Endodermal cell (in vitro differentiated cells): ENCODE measurements around the gene RAD51. TPM values are rescaled to one million over a fixed set of nuclear protein-coding genes. Genes with fewer than 3 reads are reported as not detected.
"Not testable (repeated sequence)": the region's sequence is repeated elsewhere in the genome, so short reads cannot be mapped to it uniquely, and the experiment has no call there.

ENCODE experiments used
- DNase-seq: peaks from one replicate; pipeline ENCODE4 v3.0.0-alpha.2; 2017
- H3K27ac ChIP-seq: 2 replicates; pipeline ENCODE4 v1.5.1; 2013; ENCODE audit warnings: mild to moderate bottlenecking, low read depth, low read length, moderate library complexity
- H3K27me3 ChIP-seq: 2 replicates; pipeline ENCODE4 v1.6.1; 2013; ENCODE audit warnings: mild to moderate bottlenecking, low read length, moderate library complexity; ENCODE audit not compliant: insufficient read depth, control insufficient read depth, poor library complexity, severe bottlenecking
- H3K36me3 ChIP-seq: 2 replicates; pipeline ENCODE4 v1.7.0; 2013; ENCODE audit warnings: mild to moderate bottlenecking, low read length, moderate library complexity; ENCODE audit not compliant: control insufficient read depth, insufficient read depth
- H3K4me1 ChIP-seq: one replicate; pipeline ENCODE4 v1.7.0; 2013; ENCODE audit warnings: low read length; ENCODE audit not compliant: control insufficient read depth, insufficient read depth
- H3K4me3 ChIP-seq: 2 replicates; pipeline ENCODE4 v1.5.1; 2013; ENCODE audit warnings: mild to moderate bottlenecking, low read length, moderate library complexity
- H3K9ac ChIP-seq: 2 replicates; pipeline ENCODE4 v1.6.1; 2013; ENCODE audit warnings: mild to moderate bottlenecking, low read length, moderate library complexity; ENCODE audit not compliant: poor library complexity, severe bottlenecking; ENCODE audit errors: extremely low read depth
- H3K9me3 ChIP-seq: 2 replicates; pipeline ENCODE4 v1.6.1; 2013; ENCODE audit warnings: mild to moderate bottlenecking, low read length, moderate library complexity; ENCODE audit not compliant: control insufficient read depth
- H3K27ac Mint-ChIP-seq: 2 replicates; pipeline ENCODE4 v1.8.0; 2020; ENCODE audit warnings: mixed read lengths
- H3K27me3 Mint-ChIP-seq: 2 replicates; pipeline ENCODE4 v1.8.0; 2021; ENCODE audit warnings: mild to moderate bottlenecking, mixed read lengths; ENCODE audit not compliant: insufficient read depth
- H3K36me3 Mint-ChIP-seq: 2 replicates; pipeline ENCODE4 v1.8.0; 2020; ENCODE audit warnings: low read depth, mixed read lengths
- H3K4me1 Mint-ChIP-seq: 2 replicates; pipeline ENCODE4 v1.8.0; 2020; ENCODE audit warnings: mixed read lengths
- H3K4me3 Mint-ChIP-seq: 2 replicates; pipeline ENCODE4 v1.8.0; 2020; ENCODE audit warnings: mild to moderate bottlenecking, moderate library complexity, mixed read lengths
- H3K9me3 Mint-ChIP-seq: 2 replicates; pipeline ENCODE4 v1.8.0; 2020; ENCODE audit warnings: mild to moderate bottlenecking, mixed read lengths
- WGBS, 2 experiments: methylation state at CpG; one replicate each; pipeline versions ENCODE4 v1.1.5 to v1.1.7; 2013; ENCODE audit warnings: missing lambda C conversion rate in 2 of 2, mixed read lengths in 1 of 2; ENCODE audit not compliant: insufficient coverage in 1 of 2, insufficient read length in 1 of 2; 5-methylcytosine and 5-hydroxymethylcytosine counted together
- total RNA-seq, 2 donors: library from RNA; stranded (reverse); fragmentation: NEBNext Ultra II Directional in 1 of 2; extraction: Animal tissue kit (Norgen Biotek cat#: 25700) in 1 of 2; gene quantifications; 2 replicates in 1 of 2; 3 replicates in 1 of 2; pipeline ENCODE4 v1.2.1, GENCODE V29; 2021
- TF ChIP-seq, protein P1 (sequence below): fragments of 200-600 bp; sonication (generic); conservative IDR thresholded peaks from 2 replicates; pipeline ENCODE4 v1.5.0; 2021; ENCODE audit warnings: antibody characterized with exemption, mild to moderate bottlenecking

The RAD51 gene
- total RNA-seq, 2 donors from 2014 or later = 34.1 to 50.9 TPM

GRCh38 chr15:40680151-40680550 lies 14.8 kb upstream of the RAD51 start:
- Histone ChIP-seq H3K9ac (no peak overlapping the region), H3K4me3 (no peak overlapping the region), H3K4me1 (no peaks in the 10 kb centered on the region), H3K9me3 (no peaks in the 10 kb centered on the region), H3K36me3 (no peaks in the 10 kb centered on the region), H3K27me3 (no peaks in the 10 kb centered on the region), H3K27ac (no peak overlapping the region)
- Mint-ChIP-seq H3K27ac (no peak overlapping the region), H3K36me3 (peaks cover 4% of the 10 kb centered on the region), H3K9me3 (peaks cover 33% of the 10 kb centered on the region), H3K4me1 (no peaks in the 10 kb centered on the region), H3K4me3 (no peak overlapping the region), H3K27me3 (no peaks in the 10 kb centered on the region)
- WGBS, 2 experiments = 92% methylated on average over 1 of the region's 1 CpG; no CpG with 5 or more reads in 1 of the 2 experiments
- TF ChIP-seq, protein P1, sequence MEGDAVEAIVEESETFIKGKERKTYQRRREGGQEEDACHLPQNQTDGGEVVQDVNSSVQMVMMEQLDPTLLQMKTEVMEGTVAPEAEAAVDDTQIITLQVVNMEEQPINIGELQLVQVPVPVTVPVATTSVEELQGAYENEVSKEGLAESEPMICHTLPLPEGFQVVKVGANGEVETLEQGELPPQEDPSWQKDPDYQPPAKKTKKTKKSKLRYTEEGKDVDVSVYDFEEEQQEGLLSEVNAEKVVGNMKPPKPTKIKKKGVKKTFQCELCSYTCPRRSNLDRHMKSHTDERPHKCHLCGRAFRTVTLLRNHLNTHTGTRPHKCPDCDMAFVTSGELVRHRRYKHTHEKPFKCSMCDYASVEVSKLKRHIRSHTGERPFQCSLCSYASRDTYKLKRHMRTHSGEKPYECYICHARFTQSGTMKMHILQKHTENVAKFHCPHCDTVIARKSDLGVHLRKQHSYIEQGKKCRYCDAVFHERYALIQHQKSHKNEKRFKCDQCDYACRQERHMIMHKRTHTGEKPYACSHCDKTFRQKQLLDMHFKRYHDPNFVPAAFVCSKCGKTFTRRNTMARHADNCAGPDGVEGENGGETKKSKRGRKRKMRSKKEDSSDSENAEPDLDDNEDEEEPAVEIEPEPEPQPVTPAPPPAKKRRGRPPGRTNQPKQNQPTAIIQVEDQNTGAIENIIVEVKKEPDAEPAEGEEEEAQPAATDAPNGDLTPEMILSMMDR = no peak
- DNase-seq = no peak

DNA sequence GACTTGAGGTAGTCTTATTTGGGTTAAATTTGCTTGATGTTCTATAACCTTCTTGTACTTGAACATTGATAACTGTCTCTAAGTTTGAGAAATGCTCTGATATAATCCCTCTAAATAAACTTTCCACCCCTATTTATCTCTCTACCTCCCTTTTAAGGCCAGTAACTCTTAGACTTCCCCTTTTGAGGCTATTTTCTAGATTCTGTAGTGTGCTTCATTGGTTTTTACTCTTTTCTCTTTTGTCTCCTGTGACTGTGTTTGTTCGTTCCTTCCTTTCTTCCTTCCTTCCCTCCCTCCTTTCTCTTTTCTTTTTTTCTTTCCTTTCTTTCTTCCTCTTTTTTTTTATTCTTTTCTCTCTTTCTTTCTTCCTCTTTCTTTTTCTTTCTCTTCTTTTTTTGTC lies 14.0 kb upstream of the RAD51 start:
- H3K27me3 Mint-ChIP-seq, H3K27me3 ChIP-seq, H3K4me3 Mint-ChIP-seq, H3K9me3 ChIP-seq, H3K4me1 ChIP-seq, H3K4me1 Mint-ChIP-seq, DNase-seq, H3K36me3 ChIP-seq, H3K27ac ChIP-seq, H3K9ac ChIP-seq, H3K27ac Mint-ChIP-seq, H3K4me3 ChIP-seq: not testable (repeated sequence)
- H3K36me3 Mint-ChIP-seq = peaks cover 11% of the 10 kb centered on the region
- WGBS, 2 experiments = 100% methylated on average over 1 of the region's 1 CpG; no CpG with 5 or more reads in 1 of the 2 experiments
- H3K9me3 Mint-ChIP-seq = peaks cover 36% of the 10 kb centered on the region

DNA sequence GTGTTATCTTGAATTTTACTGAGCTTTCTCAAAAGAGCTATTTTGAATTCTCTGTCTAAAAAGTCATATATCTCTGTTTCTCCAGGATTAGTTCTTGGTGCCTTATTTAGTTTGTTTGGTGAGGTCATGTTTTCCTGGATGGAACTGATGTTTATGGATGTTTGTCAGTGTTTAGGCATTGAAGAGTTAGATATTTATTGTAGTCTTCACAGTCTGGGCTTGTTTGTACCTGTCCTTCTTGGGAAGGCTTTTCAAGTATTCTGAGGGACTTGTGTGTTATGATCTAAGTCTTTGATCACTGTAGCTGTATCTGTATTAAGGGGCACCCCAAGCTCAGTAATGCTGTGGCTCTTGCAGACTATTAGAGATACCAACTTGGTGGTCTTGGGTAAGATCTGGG lies 10.6 kb upstream of the RAD51 start:
- Mint-ChIP-seq H3K4me3 (no peak overlapping the region), H3K27ac (no peak overlapping the region), H3K4me1 (no peaks in the 10 kb centered on the region), H3K27me3 (no peaks in the 10 kb centered on the region), H3K36me3 (peaks cover 30% of the 10 kb centered on the region), H3K9me3 (peaks cover 38% of the 10 kb centered on the region)
- H3K36me3 ChIP-seq = no peaks in the 10 kb centered on the region
- H3K4me3 ChIP-seq = no peak overlapping the region
- TF ChIP-seq, protein P1 = no peak
- H3K27ac ChIP-seq = no peak overlapping the region
- H3K9me3 ChIP-seq = no peaks in the 10 kb centered on the region
- H3K9ac ChIP-seq = no peak overlapping the region
- no peaks in the 10 kb centered on the region for H3K27me3 ChIP-seq
- no peaks in the 10 kb centered on the region for H3K4me1 ChIP-seq
- DNase-seq = no peak

- H3K36me3 ChIP-seq = no peaks in the 10 kb centered on the region
- TF ChIP-seq, protein P1 = no peak
- Mint-ChIP-seq H3K4me1 (no peaks in the 10 kb centered on the region), H3K27ac (no peak overlapping the region), H3K9me3 (peaks cover 38% of the 10 kb centered on the region), H3K36me3 (peaks cover 30% of the 10 kb centered on the region), H3K4me3 (no peak overlapping the region), H3K27me3 (no peaks in the 10 kb centered on the region)
- no peak overlapping the region for H3K27ac ChIP-seq
- DNase-seq = no peak
- no peak overlapping the region for H3K9ac ChIP-seq
- H3K4me3 ChIP-seq = no peak overlapping the region
- no peaks in the 10 kb centered on the region for H3K9me3 ChIP-seq
- WGBS, 2 experiments = 93 to 100% methylated on average over 2 of the region's 2 CpGs
- H3K27me3 ChIP-seq = no peaks in the 10 kb centered on the region
- no peaks in the 10 kb centered on the region for H3K4me1 ChIP-seq
These were observed 9.6 kb upstream of the RAD51 start for GRCh38 chr15:40685376-40685775.
